Measurements from ENCODE around the gene FBXO46.
"Not testable (repeated sequence)": the region's sequence is repeated elsewhere in the genome, so short reads cannot be mapped to it uniquely, and the experiment has no call there.

DNA sequence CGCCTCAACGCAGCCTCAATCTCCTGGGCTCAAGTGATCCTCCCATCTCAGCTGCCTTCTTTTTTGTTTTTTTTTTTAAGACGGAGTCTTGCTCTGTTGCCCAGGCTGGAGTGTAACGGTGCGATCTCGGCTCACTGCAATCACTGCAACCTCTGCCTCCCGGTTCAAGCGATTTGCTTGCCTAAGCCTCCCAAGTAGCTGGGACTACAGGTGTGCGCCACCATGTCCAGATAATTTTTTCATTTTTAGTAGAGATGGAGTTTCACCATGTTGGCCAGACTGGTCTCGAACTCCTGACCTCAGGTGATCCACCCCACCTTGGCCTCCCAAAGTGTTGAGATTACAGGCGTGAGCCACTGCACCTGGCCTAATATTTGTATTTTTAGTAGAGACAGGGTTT lies 10.6 kb downstream of the FBXO46 start:
- TF ChIP-seq, protein P1, sequence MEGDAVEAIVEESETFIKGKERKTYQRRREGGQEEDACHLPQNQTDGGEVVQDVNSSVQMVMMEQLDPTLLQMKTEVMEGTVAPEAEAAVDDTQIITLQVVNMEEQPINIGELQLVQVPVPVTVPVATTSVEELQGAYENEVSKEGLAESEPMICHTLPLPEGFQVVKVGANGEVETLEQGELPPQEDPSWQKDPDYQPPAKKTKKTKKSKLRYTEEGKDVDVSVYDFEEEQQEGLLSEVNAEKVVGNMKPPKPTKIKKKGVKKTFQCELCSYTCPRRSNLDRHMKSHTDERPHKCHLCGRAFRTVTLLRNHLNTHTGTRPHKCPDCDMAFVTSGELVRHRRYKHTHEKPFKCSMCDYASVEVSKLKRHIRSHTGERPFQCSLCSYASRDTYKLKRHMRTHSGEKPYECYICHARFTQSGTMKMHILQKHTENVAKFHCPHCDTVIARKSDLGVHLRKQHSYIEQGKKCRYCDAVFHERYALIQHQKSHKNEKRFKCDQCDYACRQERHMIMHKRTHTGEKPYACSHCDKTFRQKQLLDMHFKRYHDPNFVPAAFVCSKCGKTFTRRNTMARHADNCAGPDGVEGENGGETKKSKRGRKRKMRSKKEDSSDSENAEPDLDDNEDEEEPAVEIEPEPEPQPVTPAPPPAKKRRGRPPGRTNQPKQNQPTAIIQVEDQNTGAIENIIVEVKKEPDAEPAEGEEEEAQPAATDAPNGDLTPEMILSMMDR (conservative IDR thresholded peaks at IDR 0.05; ENCODE audit: low read depth, low read length) = not testable (repeated sequence)
- TF ChIP-seq EZH2 (IDR thresholded peaks at IDR 0.05; ENCODE audit: borderline replicate concordance, low read depth, low read length, poor library complexity, severe bottlenecking) = not testable (repeated sequence)

Data from A673 (cell line).